Nucleus accumbens (tissue), 56 donors: ENCODE results near the gene CFAP46.

ENCODE experiments used
- DNase-seq, 56 donors: peaks; one replicate each; lab custom pipeline; 2025; lab: John Stamatoyannopoulos, UW

The CFAP46 gene

DNA sequence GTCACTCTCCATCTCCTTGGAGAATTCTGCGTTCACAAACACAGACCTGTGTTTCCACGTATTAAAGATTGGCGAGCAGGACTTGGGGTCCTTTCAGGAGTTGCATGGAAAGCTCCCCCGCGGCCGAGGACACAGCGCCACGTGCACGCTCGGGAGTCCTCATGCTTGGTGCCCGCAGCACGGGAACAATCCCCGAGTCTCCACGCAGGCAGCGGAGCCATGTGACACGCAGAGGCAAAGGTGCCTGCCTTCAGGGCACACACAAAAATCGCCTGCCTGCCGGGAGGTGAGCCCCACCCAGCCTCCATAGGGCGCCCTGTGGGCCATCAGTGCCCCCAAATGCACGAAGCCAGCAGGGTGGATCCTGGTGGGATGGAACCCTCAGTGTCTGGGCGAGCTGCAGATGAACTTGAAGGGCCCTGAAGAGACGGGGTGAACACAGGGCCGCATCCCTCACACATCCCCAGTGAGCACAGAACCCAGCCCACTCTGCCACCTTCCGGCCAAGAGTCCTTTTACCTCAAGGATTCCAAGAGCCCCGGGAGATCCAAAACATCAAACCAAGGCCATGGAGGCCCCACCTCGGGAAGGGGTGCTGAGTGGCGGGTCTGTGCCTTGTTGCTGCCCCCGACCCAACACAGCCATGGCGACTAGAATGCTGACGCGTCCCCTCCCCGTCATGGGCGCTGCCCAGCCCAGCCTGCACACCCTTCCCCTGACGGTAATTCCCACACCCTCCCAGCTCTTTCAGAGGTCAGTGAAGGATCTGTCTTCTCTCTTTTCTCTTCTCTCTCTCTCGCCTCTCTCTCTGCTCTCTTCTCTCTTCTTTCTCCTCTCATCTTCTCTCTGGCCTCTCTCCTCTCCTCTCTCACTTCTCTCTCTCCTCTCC, 55.9 kb downstream of the CFAP46 start:
- DNase-seq = no peak

DNA sequence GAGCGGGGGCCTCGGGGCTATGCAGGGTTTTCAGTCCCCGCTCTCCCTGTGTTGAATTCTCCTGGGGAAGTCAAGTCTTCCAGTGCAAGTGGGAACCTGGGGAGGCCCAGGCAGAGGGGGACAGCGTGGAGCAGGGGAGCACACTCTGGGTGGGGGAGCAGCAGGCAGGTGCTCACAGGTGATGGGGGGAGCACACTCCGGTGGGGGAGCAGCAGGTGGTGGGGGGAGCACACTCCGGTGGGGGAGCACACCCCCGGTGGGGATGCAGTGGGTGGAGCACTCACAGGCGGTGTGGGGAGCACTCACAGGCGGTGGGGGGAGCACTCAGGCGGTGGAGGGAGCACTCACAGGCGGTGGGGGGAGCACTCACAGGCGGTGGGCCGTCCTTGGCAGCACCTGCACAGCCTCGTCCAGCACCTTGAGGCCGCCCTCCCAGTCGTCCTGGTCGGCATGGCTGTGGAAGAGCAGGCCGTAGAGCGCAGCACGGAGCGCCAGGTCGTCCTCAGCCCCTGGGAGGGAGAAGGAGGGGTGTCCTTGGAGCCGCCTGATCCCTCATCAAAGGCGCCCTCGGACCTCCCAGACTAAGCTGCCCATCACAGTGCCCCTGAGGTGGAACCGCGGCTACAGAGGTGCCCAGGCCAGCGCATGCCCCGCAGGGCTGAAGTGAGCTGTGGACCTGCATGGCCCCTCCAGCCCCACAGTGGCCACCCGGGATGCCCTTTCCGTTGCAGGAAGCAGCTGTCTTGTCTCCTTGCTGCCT, 56.7 kb downstream of the CFAP46 start:
- DNase-seq = no peak

DNA sequence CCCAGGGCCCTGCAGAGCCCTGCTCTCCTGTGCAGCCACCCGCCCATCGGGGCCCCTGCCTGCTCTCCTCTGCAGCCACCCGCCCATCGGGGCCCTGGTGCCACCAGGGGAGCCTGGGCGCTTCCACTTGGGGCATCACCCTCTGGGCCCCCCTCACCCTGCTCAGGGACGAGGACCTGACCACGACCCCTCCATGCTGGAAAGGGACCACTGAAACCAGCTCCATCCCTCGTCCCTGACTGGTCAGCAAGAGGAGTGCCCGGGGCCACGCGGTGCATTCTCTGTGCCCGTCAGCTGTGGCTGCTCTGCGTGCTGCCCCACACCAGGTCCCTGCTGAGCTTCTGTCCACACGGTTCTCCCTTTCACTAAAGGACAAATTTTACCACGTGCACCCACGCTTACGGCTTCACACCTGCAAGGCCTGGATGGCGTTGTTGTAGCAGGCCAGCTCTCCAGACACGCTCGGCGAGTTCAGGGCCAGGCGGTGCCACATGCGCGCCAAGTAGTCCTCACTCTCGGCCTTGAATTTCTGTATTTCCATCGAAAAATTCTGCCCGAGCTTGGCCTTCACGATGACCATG, 57.6 kb downstream of the CFAP46 start:
- DNase-seq = no peak

DNA sequence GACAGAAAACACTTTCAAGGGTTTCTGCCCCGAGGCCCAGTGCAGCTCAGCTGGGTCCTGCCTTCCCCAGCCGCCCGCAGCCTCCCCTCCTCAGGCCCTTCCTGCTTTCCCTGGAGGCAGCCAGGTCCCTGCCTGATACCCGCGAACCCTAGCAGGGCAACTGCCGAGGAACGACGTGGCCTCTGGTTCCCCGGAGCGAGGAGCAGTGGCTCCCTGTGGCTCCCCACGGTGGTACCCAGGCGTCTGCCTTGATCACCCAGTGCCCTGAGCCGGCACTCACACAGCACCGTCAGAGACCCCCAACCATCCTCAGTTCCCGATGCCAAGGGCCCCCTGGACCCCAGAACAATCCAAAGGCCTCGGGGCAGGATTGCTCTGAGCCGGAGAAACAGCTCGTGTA, 58.3 kb downstream of the CFAP46 start:
- DNase-seq = no peak

DNA sequence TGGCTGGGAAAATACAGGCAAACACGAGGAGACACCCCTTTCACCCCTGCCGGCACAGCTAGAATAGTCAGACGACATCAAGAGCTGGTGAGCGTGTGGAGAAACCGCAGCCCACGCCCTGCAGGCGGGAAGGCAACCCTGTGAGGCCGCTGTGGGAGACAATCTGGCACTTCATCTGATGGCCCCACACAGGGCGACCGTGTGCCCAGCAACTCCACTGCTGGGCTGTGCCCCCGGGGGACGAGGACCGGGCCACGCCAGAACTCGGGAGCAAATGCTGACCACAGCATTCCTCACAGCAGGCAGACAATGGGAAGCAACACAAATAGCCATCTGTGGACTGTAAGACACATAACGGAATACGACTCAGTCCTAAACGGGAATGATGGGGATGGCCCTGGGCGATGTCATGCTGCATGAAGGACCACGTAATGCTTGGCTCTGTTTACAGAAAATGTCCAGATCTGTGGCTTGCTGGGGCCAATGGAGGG, 58.9 kb downstream of the CFAP46 start:
- no peak for DNase-seq

DNA sequence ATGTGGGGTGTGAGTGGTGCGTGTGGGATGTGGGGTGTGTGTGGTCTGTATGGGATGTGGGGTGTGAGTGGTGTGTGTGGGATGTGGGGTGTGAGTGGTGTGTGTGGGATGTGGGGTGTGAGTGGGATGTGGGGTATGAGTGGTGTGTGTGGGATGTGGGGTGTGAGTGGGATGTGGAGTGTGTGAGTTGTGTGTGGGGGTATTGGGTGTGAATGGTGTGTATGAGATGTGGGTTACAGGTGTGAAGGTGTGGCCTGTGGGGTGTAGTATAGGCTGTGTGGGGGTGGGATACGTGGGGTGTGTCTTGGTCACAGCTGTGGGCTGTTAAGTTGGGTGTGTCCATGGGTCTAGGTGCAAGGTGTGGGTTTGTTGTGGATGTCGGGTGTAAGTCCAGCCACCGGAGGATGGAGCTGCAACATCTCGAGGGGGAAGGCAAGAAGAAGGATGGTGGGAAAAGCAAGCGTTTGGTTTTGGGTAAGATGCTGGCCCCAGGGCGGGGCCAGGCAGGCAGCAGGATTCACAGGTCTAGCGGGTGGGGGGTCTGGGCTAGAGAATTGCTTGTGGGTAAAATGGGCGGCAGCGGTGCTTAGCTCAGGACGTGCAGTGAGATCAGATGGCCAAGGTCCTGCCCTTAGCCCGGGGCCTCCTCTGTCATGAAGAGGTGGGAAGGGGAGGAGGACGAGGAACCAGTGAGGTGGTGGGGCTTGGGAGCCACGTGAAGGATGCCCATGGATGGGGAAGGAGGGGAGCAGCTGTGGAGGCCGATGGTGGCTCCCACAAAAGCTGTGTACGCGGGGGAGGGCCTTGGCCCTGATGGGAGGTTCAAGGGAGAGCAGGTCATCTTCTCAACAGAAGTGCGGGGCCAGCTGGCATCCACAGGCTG, 60.1 kb downstream of the CFAP46 start:
- DNase-seq = no peak

DNA sequence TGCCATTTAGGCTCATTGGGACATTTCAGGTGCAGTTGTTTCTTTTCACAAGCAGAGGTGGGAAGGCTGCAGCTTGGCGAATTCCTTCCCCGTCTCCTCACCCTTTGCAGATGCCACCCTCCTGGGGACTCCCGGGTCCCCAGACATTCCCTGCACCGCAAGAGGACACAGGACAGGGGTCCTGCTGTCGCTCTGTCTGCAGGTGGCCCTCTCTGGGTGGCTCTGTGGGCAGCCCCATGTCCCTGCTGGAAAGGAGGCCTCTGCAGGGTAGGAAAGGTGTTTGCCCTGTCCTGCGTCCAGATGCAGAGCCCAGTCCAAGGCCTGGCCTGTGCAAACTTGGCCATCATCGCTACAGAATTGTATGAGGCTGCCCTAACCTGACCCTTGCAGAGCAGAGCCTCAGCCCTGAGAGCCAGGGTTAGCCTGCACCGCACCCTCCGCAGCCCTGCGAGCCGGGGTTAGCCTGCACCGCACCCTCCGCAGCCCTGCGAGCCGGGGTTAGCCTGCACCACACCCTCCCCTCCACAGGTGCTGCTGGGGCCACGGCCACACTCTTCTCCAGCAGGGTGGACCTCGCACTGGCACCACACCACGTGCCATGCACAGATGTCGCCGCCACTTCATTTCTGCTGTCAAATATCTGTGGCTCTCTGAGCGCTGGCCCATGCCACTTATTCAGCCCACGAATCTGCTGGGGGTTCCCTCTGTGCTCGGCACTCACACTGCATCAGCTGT, 61.0 kb downstream of the CFAP46 start:
- no peak for DNase-seq

DNA sequence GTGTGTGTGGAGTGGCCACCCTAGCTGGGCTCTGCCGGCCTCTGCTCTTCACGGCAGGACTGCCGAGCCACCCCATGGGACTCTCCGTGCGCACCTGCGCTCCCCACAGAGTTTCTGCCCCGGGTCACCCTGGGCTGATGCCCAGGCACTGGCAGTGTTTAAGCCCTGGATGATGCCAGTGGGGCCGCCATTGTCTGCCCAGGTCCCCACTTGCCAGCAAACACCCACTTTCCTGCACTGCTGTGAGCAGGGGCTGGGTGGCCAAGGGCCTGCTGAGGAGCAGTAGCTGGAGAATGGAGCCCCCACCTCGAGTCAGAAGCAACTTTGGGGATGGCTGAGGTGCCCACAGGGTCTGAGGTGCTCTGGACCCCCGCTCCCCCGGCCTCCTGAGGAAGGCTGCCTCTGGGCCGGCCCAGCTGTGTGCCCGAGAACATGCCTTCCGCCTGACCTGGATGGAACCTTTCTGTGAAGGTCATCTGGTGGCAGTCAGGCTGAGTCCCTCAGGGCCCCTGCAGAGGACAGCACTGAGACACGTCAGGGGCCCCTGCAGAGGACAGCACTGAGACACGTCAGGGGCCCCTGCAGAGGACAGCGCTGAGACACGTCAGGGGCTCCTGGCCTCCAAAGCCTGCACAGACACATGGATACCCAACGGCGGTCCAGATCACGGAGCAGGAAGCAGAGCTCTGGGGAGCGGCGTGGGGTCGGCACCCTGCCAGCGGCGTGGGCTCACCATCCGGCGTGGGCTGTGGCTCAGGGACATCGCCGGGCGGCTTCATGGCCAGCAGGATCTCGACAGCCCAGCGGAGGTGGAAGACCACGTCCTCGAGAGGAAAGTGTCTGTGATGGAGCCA, 62.0 kb downstream of the CFAP46 start:
- no peak for DNase-seq

DNA sequence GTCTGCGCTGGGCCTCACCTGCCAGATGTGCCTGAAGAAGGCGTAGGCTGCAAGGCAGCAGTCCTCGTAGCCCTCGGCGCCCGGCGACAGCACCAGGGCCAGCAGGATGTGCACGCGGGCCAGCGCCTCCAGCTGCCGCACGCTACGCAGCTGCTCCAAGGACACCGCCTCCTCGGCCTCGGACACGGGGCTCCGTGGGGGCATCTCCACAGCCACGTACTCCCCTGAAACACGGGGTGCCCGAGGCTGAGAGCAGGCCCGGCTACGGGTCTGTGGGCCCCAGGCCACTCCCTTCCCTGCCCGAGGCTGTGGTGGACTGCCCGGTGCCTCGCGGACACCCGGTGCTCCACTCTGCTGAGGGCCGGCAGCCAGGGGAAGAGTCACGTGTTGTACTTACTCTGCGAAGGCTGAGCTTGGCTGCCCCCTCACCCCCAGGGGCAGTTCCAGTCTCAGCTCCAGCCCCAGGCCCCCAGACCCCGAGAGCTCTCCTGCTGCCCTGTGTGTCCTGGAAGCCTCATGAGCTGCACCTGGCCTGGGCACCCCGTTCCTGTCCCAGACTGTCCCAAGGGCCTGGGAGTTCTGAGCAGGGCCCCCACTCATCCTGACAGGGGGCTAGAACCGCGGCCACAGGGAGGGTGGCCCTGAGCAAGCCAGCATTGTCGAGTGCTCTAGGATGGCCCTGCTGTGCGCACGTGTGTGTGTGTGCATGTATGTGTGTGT, 62.8 kb downstream of the CFAP46 start:
- DNase-seq = no peak

DNA sequence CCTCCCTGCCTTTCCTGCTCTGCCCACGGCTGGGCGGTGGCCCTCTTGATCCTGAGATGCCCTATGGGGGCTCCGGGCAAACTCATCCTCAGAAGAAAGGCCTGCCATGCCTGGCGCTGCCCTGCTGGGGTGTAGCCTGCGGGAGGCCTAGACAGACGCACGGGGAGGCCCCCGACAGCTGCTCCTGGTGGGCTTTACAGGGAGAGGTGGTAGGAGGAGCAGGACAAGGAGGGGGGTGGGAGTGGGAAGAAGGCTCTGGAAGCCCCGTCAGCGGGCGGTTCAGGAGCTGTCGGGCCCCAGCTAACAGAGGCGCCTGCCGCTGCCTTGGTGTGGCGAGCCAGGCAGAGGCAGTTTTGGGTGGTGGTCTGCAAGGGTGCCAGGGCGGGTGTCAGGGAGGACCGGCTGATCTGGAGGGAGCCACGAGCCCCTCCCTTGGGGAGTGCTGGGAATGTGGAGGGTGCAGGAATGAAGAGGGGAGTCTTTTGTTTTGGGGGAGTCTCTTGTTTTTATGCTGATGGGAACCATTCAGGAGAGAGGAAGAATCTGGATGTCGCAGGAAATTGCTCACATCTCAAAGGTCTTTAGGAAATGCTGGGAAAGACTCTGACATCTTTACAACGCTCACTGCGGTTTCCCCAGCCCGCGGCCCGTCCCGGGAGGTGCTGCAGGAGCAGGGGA, 63.5 kb downstream of the CFAP46 start:
- no peak for DNase-seq

DNA sequence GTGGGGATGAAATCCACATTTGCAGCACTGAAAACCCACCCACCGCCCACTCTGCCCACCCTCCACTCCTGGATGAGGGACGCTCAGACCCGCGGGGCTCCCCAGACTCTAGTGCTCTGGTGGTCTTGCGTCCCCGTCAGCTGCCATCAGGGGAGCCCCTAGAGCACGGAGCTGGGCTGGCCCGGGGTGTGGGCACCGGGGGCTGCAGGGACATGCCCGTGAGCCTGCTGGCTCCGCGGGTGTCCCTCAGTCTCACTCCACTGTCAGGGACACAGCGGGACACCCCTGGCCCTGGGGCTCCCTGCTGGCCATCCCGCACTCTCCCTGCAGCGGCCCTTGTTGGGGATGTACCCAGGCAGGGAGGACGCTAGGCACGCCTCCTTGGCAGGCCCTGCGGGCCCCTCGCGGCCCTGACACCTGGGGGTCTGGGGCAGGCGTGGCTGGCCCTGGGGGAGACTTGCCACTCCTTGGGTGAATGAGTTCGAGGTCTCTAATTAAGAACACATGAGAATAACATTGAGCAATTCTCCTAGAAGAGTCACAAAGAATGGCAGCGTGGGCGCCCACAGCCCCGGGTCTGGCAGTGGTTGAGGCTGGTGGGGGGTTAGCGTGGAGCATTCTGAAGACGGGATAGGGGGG, 64.2 kb downstream of the CFAP46 start:
- DNase-seq = no peak

DNA sequence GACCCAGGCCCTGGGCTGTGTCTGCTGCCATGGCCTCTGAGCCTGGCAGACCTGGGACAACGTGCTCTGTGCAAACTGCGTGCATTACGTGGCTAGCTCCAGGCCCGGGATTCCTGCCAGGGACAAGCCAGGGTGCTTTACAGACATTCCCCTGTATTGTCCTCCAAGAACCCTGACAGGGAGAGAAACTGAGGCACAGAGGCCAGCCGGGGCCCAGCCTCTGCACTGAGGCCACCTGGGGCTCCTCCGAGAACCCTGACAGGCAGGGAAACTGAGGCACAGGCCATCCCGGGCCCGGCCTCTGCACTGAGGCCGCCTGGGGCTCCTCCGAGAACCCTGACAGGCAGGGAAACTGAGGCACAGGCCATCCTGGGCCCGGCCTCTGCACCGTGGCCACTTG, 64.9 kb downstream of the CFAP46 start:
- no peak for DNase-seq

DNA sequence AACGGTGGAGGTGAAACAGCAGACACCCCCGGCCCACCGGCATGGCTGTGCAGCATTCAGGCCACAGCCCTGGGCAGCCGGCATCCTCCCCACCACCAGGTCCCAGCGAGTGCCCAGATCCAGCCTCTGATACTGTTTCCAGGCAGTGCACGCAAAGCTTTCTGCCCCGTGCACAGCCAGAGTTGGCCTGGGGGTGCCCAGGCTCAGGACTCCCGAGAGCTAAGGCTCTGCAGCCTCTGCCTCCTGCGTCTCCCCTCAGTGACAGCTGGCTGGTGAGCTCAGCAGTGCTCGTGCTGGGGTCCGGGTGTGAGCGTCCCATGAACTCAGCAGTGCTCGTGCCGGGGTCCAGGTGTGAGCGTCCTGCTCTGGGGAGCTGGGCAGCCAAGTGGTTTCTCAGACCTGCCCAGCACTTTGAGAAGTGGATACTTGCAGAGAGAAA, 65.4 kb downstream of the CFAP46 start:
- DNase-seq = no peak

DNA sequence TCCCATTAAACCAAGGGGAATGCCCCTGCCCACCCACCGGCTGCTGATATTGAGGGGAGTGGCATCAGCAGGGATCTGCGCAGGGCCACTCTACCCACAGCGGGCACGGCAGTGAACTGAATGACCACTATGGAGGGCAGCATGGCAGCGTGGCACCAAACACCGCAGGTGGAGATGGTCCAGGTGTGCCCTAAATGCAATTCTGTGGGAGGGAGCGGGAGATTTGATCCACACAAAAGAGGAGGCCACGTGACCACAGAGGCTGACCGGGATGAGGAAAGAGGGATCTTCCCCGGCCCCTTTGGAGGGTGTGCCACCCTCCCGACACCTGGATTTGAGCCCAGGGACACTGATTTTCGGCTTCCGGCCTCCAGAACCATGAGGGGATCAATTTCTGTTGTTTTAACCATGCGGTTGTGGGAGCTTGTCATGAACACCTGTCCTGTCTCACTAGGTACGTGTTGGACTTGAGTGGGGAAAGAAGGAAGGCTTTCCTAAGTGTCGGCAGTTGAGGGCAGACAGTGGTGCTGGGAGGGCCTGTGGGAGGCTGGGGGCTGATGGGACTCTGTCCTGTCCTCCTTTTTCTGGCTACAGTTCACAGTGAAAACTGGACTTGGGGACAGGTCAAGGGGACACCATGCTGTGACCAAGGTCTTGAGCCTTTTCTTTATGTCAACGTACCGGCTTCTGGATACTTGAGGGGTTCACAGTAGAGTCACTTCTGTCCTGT, 66.1 kb downstream of the CFAP46 start:
- no peak for DNase-seq

DNA sequence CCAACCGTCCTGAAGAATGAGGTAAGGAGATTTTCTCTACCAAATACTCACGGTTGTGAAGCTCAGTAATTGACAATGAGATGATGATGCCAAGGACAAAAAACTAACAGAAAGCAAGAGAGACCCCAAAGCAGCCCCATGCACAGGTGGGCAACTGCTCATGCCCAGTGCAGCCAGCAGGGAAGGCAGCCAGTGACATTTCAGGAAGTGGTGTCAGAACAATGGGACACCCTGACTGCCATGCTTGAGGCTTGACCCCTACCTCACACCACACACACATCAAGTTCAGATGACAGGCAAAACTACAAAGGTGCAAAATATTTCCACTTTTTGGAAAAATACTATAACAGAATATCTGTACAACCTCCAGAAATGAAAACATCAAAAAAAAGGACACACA, 66.9 kb downstream of the CFAP46 start:
- no peak for DNase-seq

DNA sequence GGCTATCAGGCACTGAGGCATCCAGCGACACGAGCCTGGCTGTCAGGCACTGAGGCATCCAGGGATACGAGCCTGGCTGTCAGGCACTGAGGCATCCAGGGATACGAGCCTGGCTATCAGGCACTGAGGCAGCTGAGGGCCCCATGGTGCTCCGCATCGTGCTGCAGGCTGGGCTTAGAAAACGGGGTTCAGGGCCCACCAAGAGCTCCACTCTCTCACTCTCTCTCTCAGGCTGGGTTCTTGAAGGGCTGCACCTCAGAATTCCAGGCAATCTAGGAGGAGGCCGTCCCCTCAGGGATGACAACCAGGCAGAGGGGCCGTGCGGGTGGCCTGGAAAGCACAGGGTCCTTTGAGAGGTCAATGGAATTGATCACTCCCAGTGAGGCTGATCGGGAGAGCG, 69.0 kb downstream of the CFAP46 start:
- no peak for DNase-seq
